Right lobe of liver (tissue), 6 donors: ENCODE results near the gene VCL. TPM values are rescaled to one million over a fixed set of nuclear protein-coding genes. Genes with fewer than 3 reads are reported as not detected.
"Not testable (repeated sequence)": the region's sequence is repeated elsewhere in the genome, so short reads cannot be mapped to it uniquely, and the experiment has no call there.

Experiments used
- ATAC-seq, 4 donors: fragments of 200-7000 bp; cut with Tn5 transposase; one replicate each; pipeline ENCODE4 v1.9.1; 2020; ENCODE audit warnings: mild to moderate bottlenecking in 4 of 4, moderate library complexity in 4 of 4
- DNase-seq, 3 donors: peaks; one replicate each; pipeline ENCODE4 v3.0.0-alpha.2; 2020
- H3K27ac ChIP-seq, 3 donors: fragments of 200-600 bp; one replicate each; pipeline ENCODE4 v1.8.0; 2022
- H3K27me3 ChIP-seq, 2 donors: fragments of 200-600 bp; one replicate each; pipeline ENCODE4 v1.8.0; 2022
- H3K36me3 ChIP-seq, 4 donors: fragments of 200-600 bp; sonication (generic) in 1 of 4; one replicate each; pipeline versions ENCODE4 v1.5.1 to v1.8.0; 2017 to 2022; ENCODE audit warnings: control low read depth in 1 of 4
- H3K4me1 ChIP-seq, 4 donors: fragments of 200-600 bp; sonication (generic) in 1 of 4; one replicate each; pipeline versions ENCODE4 v1.5.1 to v1.8.0; 2017 to 2022; ENCODE audit warnings: control low read depth in 1 of 4
- H3K4me3 ChIP-seq, 3 donors: fragments of 200-600 bp; one replicate each; pipeline ENCODE4 v1.8.0; 2022
- H3K9me3 ChIP-seq, 4 donors: fragments of 200-600 bp; sonication (generic) in 1 of 4; one replicate each; pipeline versions ENCODE4 v1.5.1 to v1.8.0; 2017 to 2022; ENCODE audit warnings: control low read depth in 1 of 4
- CTCF ChIP-seq, 4 donors: fragments of 200-600 bp in 3 of 4; fragments of 450-650 bp in 1 of 4; IDR thresholded peaks; one replicate each; pipeline versions ENCODE4 v1.5.1 to v1.8.0; 2016 to 2022; ENCODE audit warnings: antibody characterized with exemption in 4 of 4, mild to moderate bottlenecking in 2 of 4
- POLR2A ChIP-seq: fragments of 450-650 bp; IDR thresholded peaks from one replicate; pipeline ENCODE4 v1.6.1; 2017; ENCODE audit warnings: antibody characterized with exemption, mild to moderate bottlenecking
- WGBS: methylation state at CpG from one replicate; pipeline ENCODE4 v1.1.6; 2018; ENCODE audit warnings: low coverage, low lambda C conversion rate; ENCODE audit not compliant: insufficient coverage; ENCODE audit errors: missing lambda C conversion rate; 5-methylcytosine and 5-hydroxymethylcytosine counted together
- intact Hi-C, 2 donors: fragments of 100-400 bp; cut with DNase I; formaldehyde crosslinking; loops; one replicate each; pipeline versions ENCODE4 v1.11.2 to v1.14.1; 2022
- total RNA-seq, 6 experiments: library from RNA; depleted of rRNA in 2 of 6; stranded (reverse); fragments of >200 nt in 2 of 6; fragmentation: NEBNext Ultra II Directional in 3 of 6; extraction: Animal tissue kit (Norgen Biotek cat#: 25700) in 3 of 6; gene quantifications; one replicate each; pipeline versions ENCODE4 v1.1.0 to v1.2.4, GENCODE V29; 2016 to 2023
- donor health status: DM: no; HTN: yes; CAD: no.
- donor health status: DM: no; HTN: no; CAD: no.
- donor health status: DM: no; HTN: no; CAD: no.
- donor health status: DM: no; HTN: yes; CAD: no.
- donor health status: DM: no; HTN: yes; CAD: no.

Gene VCL
- total RNA-seq, 6 experiments from 2014 or later = 13.2 to 58.9 (median 27.5) TPM

GRCh38 chr10:74058071-74058470 is 60.2 kb downstream of the VCL start:
- Histone ChIP-seq H3K36me3 (no peaks in the 10 kb centered on the region), H3K27ac (no peak overlapping the region), H3K4me3 (no peak overlapping the region), H3K4me1 (no peaks in the 10 kb centered on the region), H3K27me3 (no peaks in the 10 kb centered on the region), H3K9me3 (no peaks in the 10 kb centered on the region)
- no peak for DNase-seq
- peak in 1 of 4 donors; percentile 12 for ATAC-seq
- TF ChIP-seq CTCF (IDR thresholded peaks at IDR 0.05) = no peak
- TF ChIP-seq POLR2A = no peak
- intact Hi-C loops = no loop called here
- 31% methylated on average over 4 of the region's 4 CpGs for WGBS

- TF ChIP-seq CTCF (IDR thresholded peaks at IDR 0.05) (peak in 2 of 4 donors; percentile 28 to 32), POLR2A (no peak)
- H3K36me3 ChIP-seq = no peaks in the 10 kb centered on the region
- H3K4me1 ChIP-seq = no peaks in the 10 kb centered on the region
- WGBS = 46% methylated on average over 7 of the region's 7 CpGs
- intact Hi-C loops = no loop called here
- no peak overlapping the region for H3K27ac ChIP-seq
- ATAC-seq (peak; percentile 28 to 89 (median 66)), DNase-seq (no peak)
- H3K9me3 ChIP-seq = no peaks in the 10 kb centered on the region
- H3K27me3 ChIP-seq = no peaks in the 10 kb centered on the region
- H3K4me3 ChIP-seq = no peak overlapping the region
Measured at GRCh38 chr10:74058658-74059057, 60.7 kb downstream of the VCL start.

- H3K4me1 ChIP-seq = no peaks in the 10 kb centered on the region
- TF ChIP-seq CTCF (IDR thresholded peaks at IDR 0.05) (no peak), POLR2A (no peak)
- H3K9me3 ChIP-seq = no peaks in the 10 kb centered on the region
- no peaks in the 10 kb centered on the region for H3K27me3 ChIP-seq
- H3K4me3 ChIP-seq = no peak overlapping the region
- no peak overlapping the region for H3K27ac ChIP-seq
- H3K36me3 ChIP-seq = no peaks in the 10 kb centered on the region
- intact Hi-C loops = no loop called here
- DNase-seq (no peak), ATAC-seq (no peak)
Measured at GRCh38 chr10:74061104-74061503, 63.2 kb downstream of the VCL start.

GRCh38 chr10:74061978-74062377 is 64.1 kb downstream of the VCL start:
- ATAC-seq = not testable (repeated sequence)
- WGBS = 94% methylated on average over 2 of the region's 2 CpGs

GRCh38 chr10:74063256-74063655 is 65.3 kb downstream of the VCL start:
- TF ChIP-seq CTCF (IDR thresholded peaks at IDR 0.05) = no peak
- no peak for TF ChIP-seq POLR2A
- intact Hi-C loops = no loop called here
- Histone ChIP-seq H3K27ac (no peak overlapping the region), H3K4me1 (peaks cover 0 to 9% (median 3%) of the 10 kb centered on the region in 4 donors), H3K36me3 (no peaks in the 10 kb centered on the region), H3K9me3 (no peaks in the 10 kb centered on the region), H3K27me3 (no peaks in the 10 kb centered on the region), H3K4me3 (no peak overlapping the region)
- ATAC-seq (no peak), DNase-seq (no peak)

More at GRCh38 chr10:74061978-74062377, 64.1 kb downstream of the VCL start:
- H3K9me3 ChIP-seq, DNase-seq, H3K36me3 ChIP-seq, intact Hi-C loops, H3K27me3 ChIP-seq, H3K4me3 ChIP-seq, H3K4me1 ChIP-seq, H3K27ac ChIP-seq: not testable (repeated sequence)
